HFF-Myc (cell line): Measurements from ENCODE around the gene GPC1.
A peak's percentile ranks its signal among the peaks of the same experiment; 100 is the strongest.

Experiments used
- DNase-seq: peaks from one replicate; pipeline ENCODE4 v3.0.0-alpha.2; 2011; ENCODE audit warnings: low read depth; ENCODE audit errors: extremely low read depth
- H3K4me3 ChIP-seq: replicated peaks from 2 replicates; pipeline ENCODE4 v1.5.1; 2011; ENCODE audit warnings: low read depth, mild to moderate bottlenecking, control low read depth, low read length
- TF ChIP-seq, protein P1 (sequence below): IDR thresholded peaks from 2 replicates; pipeline ENCODE4 v1.5.1; 2012; ENCODE audit warnings: mild to moderate bottlenecking, low read depth, low read length, control low read depth; ENCODE audit errors: missing control alignments

The GPC1 gene

DNA sequence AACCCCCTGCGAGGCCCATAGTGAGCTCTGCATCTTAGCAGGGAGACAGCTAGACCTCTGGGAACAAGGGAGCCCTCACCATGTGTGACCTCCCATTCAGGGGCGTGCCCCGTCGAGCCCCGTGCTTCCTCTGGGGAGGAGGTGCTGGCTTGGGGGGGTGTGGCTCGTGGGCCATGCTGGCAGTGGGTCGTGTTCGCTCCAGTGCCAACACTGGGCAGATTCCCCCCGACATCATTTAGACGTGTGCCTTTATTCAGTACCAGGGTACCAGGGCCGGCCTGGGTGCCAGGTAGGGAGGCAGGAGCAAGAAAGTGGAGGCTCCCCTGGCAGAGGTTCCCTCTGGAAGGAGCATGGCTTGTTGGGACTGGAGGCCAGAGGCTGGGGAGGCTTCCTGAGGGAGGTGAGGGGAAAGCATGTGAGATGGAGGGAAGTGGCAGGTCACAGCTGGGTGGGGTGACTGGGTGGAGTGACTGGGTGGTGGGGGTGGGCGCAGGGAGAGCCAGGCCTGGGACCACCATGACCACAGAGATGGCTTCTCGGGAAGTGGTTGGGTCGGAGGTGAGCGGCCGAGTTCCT lies 15.2 kb downstream of the GPC1 start:
- TF ChIP-seq, protein P1, sequence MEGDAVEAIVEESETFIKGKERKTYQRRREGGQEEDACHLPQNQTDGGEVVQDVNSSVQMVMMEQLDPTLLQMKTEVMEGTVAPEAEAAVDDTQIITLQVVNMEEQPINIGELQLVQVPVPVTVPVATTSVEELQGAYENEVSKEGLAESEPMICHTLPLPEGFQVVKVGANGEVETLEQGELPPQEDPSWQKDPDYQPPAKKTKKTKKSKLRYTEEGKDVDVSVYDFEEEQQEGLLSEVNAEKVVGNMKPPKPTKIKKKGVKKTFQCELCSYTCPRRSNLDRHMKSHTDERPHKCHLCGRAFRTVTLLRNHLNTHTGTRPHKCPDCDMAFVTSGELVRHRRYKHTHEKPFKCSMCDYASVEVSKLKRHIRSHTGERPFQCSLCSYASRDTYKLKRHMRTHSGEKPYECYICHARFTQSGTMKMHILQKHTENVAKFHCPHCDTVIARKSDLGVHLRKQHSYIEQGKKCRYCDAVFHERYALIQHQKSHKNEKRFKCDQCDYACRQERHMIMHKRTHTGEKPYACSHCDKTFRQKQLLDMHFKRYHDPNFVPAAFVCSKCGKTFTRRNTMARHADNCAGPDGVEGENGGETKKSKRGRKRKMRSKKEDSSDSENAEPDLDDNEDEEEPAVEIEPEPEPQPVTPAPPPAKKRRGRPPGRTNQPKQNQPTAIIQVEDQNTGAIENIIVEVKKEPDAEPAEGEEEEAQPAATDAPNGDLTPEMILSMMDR: no peak
- no peak for DNase-seq
- no peak overlapping the region for H3K4me3 ChIP-seq

DNA sequence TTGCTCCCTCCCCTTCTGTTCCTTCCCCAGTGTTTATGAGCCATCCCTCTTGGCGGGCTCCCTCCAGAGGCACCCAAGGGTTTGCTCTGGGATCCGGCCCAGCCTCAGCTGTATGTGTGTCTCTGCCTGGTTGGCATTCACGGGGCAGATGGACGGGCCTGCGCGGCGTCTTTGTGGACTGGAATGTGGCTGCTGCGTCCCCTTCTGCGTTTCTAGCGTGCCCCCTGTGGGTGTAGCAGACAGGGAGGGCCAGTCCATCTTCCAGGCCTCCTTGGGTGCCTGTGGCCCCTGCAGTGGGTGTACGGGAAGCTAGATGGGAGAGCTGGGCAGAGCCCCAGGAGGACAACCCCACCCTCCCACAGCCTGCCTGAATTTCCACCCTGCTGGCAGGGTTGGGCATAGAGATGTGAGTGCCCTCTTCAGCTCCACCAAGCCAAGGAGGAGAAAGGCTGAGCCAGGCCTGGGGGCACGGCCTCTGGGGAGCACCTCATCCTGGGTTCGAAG lies 15.7 kb downstream of the GPC1 start:
- TF ChIP-seq, protein P1: no peak
- no peak overlapping the region for H3K4me3 ChIP-seq
- DNase-seq: no peak

DNA sequence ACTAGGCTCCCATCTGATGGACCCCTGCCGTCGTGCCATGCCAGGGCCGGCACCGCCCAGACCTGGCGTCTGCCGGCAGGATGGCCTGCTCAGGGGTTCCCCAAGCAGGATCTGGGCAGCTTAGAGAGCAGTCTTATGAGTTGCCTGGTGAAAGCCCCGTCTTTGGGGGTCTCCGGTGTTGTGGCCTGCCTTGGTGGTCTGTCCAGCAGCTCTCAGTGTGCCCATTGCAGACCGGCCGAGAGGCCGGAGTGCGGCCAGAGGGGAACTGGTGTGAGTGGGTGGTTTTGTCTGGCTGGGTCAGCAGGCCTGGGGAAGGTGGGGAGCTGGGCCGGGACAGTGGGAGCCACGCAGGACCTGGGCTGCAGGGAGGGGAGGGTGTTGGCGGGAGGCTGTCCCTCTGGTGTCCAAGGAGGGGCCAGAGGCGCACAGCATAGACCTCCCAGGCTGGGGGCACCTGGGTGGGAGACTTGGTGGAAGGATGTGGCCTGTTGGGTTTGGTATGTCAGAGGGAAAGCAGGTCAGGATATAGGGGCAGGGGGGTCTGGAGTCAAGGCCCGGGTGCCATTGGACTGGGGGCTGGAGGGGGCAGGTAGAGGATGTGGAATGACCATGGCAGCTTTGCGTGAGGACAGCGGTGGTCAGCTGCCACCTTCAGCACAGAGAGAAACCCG lies 16.5 kb downstream of the GPC1 start:
- TF ChIP-seq, protein P1: no peak
- peak overlapping the region; percentile 34 for H3K4me3 ChIP-seq

GRCh38 chr2:240452462-240453256 lies 17.2 kb downstream of the GPC1 start:
- TF ChIP-seq, protein P1: no peak
- H3K4me3 ChIP-seq: peak overlapping the region; percentile 34
- no peak for DNase-seq

More for the DNA sequence above, 16.5 kb downstream of the GPC1 start:
- DNase-seq: no peak

GRCh38 chr2:240453461-240454105 lies 18.1 kb downstream of the GPC1 start:
- H3K4me3 ChIP-seq: no peak overlapping the region
- DNase-seq: no peak
- TF ChIP-seq, protein P1: no peak

DNA sequence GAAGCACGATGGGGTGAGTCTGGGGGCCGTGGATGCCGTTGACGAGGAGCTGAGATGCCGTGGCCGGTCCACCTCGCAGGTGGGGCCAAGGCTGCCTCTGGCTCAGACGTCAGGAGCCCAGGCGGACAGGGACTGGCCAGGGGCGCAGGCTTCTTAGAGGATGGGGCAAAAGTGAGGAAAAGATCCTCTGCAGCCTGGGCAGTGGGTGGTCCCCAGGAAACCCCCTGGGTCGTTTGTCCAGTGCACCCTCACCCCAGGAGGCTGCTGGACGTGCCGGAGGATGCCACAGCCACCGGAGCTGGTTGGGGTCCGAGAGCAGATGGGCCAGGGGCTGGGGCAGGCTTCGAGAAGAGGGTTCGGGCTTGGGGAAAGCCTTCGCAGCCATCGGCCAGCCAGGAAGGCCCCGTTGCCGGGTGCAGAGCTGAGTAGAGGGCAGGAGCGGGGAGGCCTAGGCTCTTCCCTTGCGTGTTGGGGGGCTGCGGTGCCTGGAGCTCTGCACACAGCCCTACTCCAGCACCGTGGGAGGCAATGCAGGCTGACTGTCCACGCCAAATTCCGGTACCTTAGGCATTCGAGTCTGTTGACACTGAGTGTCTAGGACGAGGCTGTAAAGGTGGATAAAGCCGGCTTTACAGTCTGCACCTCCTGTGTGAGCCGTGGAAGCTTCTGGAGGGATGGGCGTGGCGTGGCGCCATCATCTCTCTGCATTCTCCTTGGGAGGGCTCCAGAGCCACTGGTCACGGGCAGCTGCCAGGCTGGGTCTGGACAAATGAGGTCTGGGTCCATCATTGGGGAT lies 18.8 kb downstream of the GPC1 start:
- H3K4me3 ChIP-seq: no peak overlapping the region
- DNase-seq: no peak
- TF ChIP-seq, protein P1: no peak
